PC-3 (cell line): Measurements from ENCODE around the gene TRAPPC2L. TPM values are rescaled to one million over a fixed set of nuclear protein-coding genes. Genes with fewer than 3 reads are reported as not detected.

Source experiments
- ATAC-seq: fragments of 200-7000 bp; cut with Tn5 transposase; 2 replicates; pipeline ENCODE4 v1.9.1; 2020; ENCODE audit warnings: mild to moderate bottlenecking, moderate library complexity
- BruUV-seq: library from RNA; stranded (reverse); fragments of 400-500 nt; replicated peaks from 2 replicates; lab custom pipeline; 2021; lab: Mats Ljungman, UMichigan
- CTCF ChIA-PET: fragments of 300-600 bp; sonication (Branson Sonifier 250); formaldehyde crosslinking; loops from one replicate; lab custom pipeline; 2022; ENCODE audit warnings: antibody characterized with exemption; lab: Charles Lee
- POLR2A ChIA-PET: fragments of 300-600 bp; sonication (Branson Sonifier 250); formaldehyde crosslinking; loops from one replicate; lab custom pipeline; 2022; ENCODE audit warnings: antibody characterized with exemption; ENCODE audit not compliant: unreplicated experiment; lab: Charles Lee
- DNase-seq: peaks from one replicate; pipeline ENCODE4 v3.0.0-alpha.2; 2015
- H2AFZ ChIP-seq: fragments of 300-600 bp; sonication (generic); 2 replicates; pipeline ENCODE4 v1.6.0; 2016; ENCODE audit warnings: antibody characterized with exemption, low read length
- H3F3A ChIP-seq: fragments of 300-600 bp; sonication (generic); one replicate; pipeline ENCODE4 v1.6.0; 2017; ENCODE audit warnings: antibody characterized with exemption, low read length, control low read depth, mild to moderate bottlenecking; ENCODE audit not compliant: unreplicated experiment
- H3K27ac ChIP-seq: fragments of 300-600 bp; sonication (generic); 2 replicates; pipeline ENCODE4 v1.5.1; 2016; ENCODE audit warnings: mild to moderate bottlenecking, low read length
- H3K27me3 ChIP-seq: fragments of 300-600 bp; sonication (generic); 2 replicates; pipeline ENCODE4 v1.6.1; 2016; ENCODE audit warnings: low read length, mixed read lengths
- H3K36me3 ChIP-seq: fragments of 300-600 bp; sonication (generic); 2 replicates; pipeline ENCODE4 v1.6.1; 2016; ENCODE audit warnings: low read depth, mixed run types, low read length, mixed read lengths
- H3K4me1 ChIP-seq: fragments of 300-600 bp; sonication (generic); 2 replicates; pipeline ENCODE4 v1.5.1; 2016; ENCODE audit warnings: low read length; ENCODE audit not compliant: insufficient read depth
- H3K4me2 ChIP-seq: fragments of 300-600 bp; sonication (generic); 2 replicates; pipeline ENCODE4 v1.6.0; 2016; ENCODE audit warnings: low read length
- H3K4me3 ChIP-seq: fragments of 300-600 bp; sonication (generic); 2 replicates; pipeline ENCODE4 v1.5.1; 2016; ENCODE audit warnings: mild to moderate bottlenecking, low read length, mixed read lengths
- H3K79me2 ChIP-seq: fragments of 300-600 bp; sonication (generic); 2 replicates; pipeline ENCODE4 v1.6.1; 2017; ENCODE audit warnings: low read length, mixed read lengths
- H3K9ac ChIP-seq: fragments of 300-600 bp; sonication (generic); 2 replicates; pipeline ENCODE4 v1.6.0; 2016; ENCODE audit warnings: mild to moderate bottlenecking, low read length
- H3K9me2 ChIP-seq: fragments of 300-600 bp; sonication (generic); replicated peaks from 2 replicates; pipeline ENCODE4 v1.6.1; 2016; ENCODE audit warnings: mixed run types, low read length, mixed read lengths
- H3K9me3 ChIP-seq: fragments of 300-600 bp; sonication (generic); 2 replicates; pipeline ENCODE4 v1.6.1; 2016; ENCODE audit warnings: low read length, mixed read lengths
- H4K20me1 ChIP-seq: fragments of 300-600 bp; sonication (generic); 2 replicates; pipeline ENCODE4 v1.6.1; 2016; ENCODE audit warnings: low read length, mixed read lengths
- EZH2 ChIP-seq: fragments of 300-600 bp; sonication (generic); IDR thresholded peaks from one replicate; pipeline ENCODE4 v1.6.1; 2017; ENCODE audit warnings: antibody characterized with exemption, mild to moderate bottlenecking, low read length; ENCODE audit not compliant: unreplicated experiment
- EZH2phosphoT487 ChIP-seq: fragments of 300-600 bp; sonication (generic); IDR thresholded peaks from 2 replicates; pipeline ENCODE4 v1.6.1; 2018; ENCODE audit warnings: mild to moderate bottlenecking, antibody characterized with exemption, low read length, borderline replicate concordance
- intact Hi-C: fragments of 100-400 bp; cut with micrococcal nuclease; formaldehyde crosslinking; loops from 2 replicates; pipeline ENCODE4 v1.9.0; 2023
- total RNA-seq: library from RNA; depleted of rRNA; stranded (reverse); fragments of >200 nt; gene quantifications from 2 replicates; pipeline ENCODE4 v1.2.3, GENCODE V29; 2014
- TF ChIP-seq, protein P1 (sequence below): fragments of 300-600 bp; sonication (generic); conservative IDR thresholded peaks from 2 replicates; pipeline ENCODE4 v1.5.1; 2017; ENCODE audit warnings: antibody characterized with exemption, low read depth, mild to moderate bottlenecking, low read length

Gene TRAPPC2L
- total RNA-seq, 1 experiment from 2014 or later, result 77.5 TPM

DNA sequence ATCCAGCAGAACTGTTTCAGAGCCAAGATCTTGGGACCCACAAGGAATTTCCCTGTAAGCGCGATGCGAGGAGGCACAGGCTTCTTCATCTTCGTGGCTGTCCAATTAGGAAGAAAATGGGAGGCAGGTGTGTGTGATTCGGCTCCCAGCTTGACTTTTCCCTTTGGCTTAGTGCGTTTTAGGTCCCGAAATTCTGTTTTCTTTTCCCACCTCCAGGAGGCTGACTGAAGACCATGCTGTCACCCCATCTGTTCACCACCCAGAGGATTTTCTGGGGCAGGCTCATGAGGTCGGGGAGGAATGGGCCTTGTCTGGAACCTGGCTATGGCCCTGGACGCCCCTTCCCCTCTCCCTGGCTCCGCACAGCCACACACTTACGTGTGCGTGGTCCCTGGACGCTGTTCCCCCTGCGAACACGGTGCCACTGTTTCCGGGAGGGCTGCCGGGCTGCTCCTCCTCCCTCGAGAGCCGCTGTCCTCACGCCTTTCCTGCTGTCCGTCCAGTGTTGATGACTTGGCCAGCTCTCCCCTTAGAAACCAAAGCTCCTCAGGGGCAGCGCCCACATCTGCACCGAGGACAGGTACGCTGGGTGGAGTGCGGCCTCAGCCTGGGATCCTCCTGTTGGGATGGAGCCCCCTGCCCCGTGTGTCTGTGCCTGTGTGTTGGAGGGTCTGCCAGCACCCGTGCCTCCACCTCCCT lies 12.2 kb downstream of the TRAPPC2L start:
- no peak for ATAC-seq
- CTCF ChIA-PET, result no interaction called here
- no peaks in the 10 kb centered on the region for H3F3A ChIP-seq
- no peaks in the 10 kb centered on the region for H3K79me2 ChIP-seq
- no peaks in the 10 kb centered on the region for H3K9me3 ChIP-seq
- intact Hi-C loops, result no loop called here
- H3K27ac ChIP-seq, result no peak overlapping the region
- H3K36me3 ChIP-seq, result no peaks in the 10 kb centered on the region
- no peaks in the 10 kb centered on the region for H4K20me1 ChIP-seq
- no peak overlapping the region for H3K9ac ChIP-seq
- H3K4me3 ChIP-seq, result no peak overlapping the region
- DNase-seq, result no peak
- TF ChIP-seq EZH2 (no peak), EZH2phosphoT487 (no peak)
- BruUV-seq, result no TSS peak
- POLR2A ChIA-PET, result no interaction called here
- H3K4me2 ChIP-seq, result no peak overlapping the region
- H3K27me3 ChIP-seq, result no peaks in the 10 kb centered on the region
- no peak overlapping the region for H2AFZ ChIP-seq
- H3K9me2 ChIP-seq, result no peaks in the 10 kb centered on the region
- H3K4me1 ChIP-seq, result no peaks in the 10 kb centered on the region

DNA sequence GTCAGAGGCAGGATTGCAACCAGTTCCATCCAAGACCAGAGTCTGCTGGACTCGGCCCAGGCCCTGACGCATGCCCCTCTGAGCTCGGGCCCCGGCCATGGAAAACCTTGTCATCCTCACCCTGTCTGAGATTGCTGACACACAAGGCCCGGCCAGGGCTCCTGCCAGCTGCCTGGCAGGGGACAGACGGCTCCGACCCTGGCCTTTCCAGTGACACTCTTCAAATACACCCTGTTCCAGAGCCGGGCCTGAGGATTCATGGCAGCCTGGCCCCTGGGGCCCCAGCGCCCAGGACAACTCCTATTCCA lies 12.7 kb downstream of the TRAPPC2L start:
- no peaks in the 10 kb centered on the region for H3K9me3 ChIP-seq
- no peak overlapping the region for H3K4me3 ChIP-seq
- no peaks in the 10 kb centered on the region for H3K9me2 ChIP-seq
- no peaks in the 10 kb centered on the region for H3K4me1 ChIP-seq
- no TSS peak for BruUV-seq
- no peaks in the 10 kb centered on the region for H4K20me1 ChIP-seq
- intact Hi-C loops, result no loop called here
- no peaks in the 10 kb centered on the region for H3K36me3 ChIP-seq
- H3K9ac ChIP-seq, result no peak overlapping the region
- ChIA-PET POLR2A (no interaction called here), CTCF (no interaction called here)
- no peak overlapping the region for H2AFZ ChIP-seq
- no peaks in the 10 kb centered on the region for H3K79me2 ChIP-seq
- H3K27ac ChIP-seq, result no peak overlapping the region
- DNase-seq, result no peak
- TF ChIP-seq, protein P1, sequence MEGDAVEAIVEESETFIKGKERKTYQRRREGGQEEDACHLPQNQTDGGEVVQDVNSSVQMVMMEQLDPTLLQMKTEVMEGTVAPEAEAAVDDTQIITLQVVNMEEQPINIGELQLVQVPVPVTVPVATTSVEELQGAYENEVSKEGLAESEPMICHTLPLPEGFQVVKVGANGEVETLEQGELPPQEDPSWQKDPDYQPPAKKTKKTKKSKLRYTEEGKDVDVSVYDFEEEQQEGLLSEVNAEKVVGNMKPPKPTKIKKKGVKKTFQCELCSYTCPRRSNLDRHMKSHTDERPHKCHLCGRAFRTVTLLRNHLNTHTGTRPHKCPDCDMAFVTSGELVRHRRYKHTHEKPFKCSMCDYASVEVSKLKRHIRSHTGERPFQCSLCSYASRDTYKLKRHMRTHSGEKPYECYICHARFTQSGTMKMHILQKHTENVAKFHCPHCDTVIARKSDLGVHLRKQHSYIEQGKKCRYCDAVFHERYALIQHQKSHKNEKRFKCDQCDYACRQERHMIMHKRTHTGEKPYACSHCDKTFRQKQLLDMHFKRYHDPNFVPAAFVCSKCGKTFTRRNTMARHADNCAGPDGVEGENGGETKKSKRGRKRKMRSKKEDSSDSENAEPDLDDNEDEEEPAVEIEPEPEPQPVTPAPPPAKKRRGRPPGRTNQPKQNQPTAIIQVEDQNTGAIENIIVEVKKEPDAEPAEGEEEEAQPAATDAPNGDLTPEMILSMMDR, result no peak
- no peak for TF ChIP-seq EZH2phosphoT487
- no peak for TF ChIP-seq EZH2
- H3F3A ChIP-seq, result no peaks in the 10 kb centered on the region
- H3K27me3 ChIP-seq, result no peaks in the 10 kb centered on the region
- H3K4me2 ChIP-seq, result no peak overlapping the region
- no peak for ATAC-seq

DNA sequence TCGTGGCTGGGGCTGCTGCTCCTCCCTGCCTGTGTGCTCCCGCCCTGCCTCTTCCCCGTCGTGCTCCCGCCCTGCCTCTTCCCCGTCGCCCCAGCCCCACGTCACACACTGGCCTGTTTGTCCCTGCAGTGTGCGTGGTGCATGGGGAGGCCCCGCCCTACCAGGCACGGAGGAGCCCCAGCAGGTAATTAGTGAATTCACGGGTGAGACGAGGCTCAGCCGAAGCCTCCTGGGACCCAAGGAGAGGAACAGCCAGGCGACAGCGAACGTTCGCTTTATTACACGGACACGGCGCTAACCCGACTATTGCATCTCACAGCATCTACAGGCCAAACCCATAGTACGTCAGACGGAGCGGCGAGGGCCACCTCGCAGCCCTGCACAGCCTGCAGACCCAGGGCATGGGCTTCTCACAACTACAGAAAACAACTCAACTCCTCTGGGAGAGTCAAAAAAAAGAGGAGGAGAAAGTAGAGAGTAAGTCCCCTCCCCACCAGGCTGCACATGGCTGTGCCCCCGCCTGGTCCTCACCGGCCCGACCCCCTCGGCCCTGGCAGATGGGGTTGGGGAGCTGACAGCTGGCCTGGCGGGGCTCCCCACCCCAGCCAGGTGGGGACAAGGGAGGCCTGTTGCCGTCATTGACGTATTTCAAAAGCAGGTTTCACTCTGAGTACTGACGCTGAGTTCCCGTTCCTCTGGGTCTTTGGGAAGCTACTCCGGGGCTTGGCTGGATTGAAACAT lies 13.9 kb downstream of the TRAPPC2L start:
- DNase-seq (no peak), ATAC-seq (no peak)
- no peaks in the 10 kb centered on the region for H3K27me3 ChIP-seq
- intact Hi-C loops, result no loop called here
- no peak overlapping the region for H2AFZ ChIP-seq
- no peaks in the 10 kb centered on the region for H3K79me2 ChIP-seq
- TF ChIP-seq EZH2phosphoT487 (no peak), EZH2 (no peak)
- TF ChIP-seq, protein P1, result no peak
- H3K27ac ChIP-seq, result no peak overlapping the region
- H3K4me2 ChIP-seq, result no peak overlapping the region
- H3K4me1 ChIP-seq, result no peaks in the 10 kb centered on the region
- no peak overlapping the region for H3K9ac ChIP-seq
- no peaks in the 10 kb centered on the region for H3K9me2 ChIP-seq
- POLR2A ChIA-PET, result no interaction called here
- H3F3A ChIP-seq, result no peaks in the 10 kb centered on the region
- BruUV-seq, result no TSS peak
- H4K20me1 ChIP-seq, result no peaks in the 10 kb centered on the region
- H3K4me3 ChIP-seq, result no peak overlapping the region
- no peaks in the 10 kb centered on the region for H3K36me3 ChIP-seq
- CTCF ChIA-PET, result no interaction called here
- H3K9me3 ChIP-seq, result no peaks in the 10 kb centered on the region
